OCI-LY7 (cell line): ENCODE data around the gene XKRX. TPM values are rescaled to one million over a fixed set of nuclear protein-coding genes. Genes with fewer than 3 reads are reported as not detected.

Experiments
- Bru-seq: library from RNA; stranded (reverse); fragments of 400-500 nt; gene quantifications from one replicate; lab custom pipeline; 2021; lab: Mats Ljungman, UMichigan
- BruChase-seq, 2 experiments: library from RNA; stranded (reverse); fragments of 400-500 nt; gene quantifications; one replicate each; lab custom pipeline; 2021; lab: Mats Ljungman, UMichigan
- BruUV-seq: library from RNA; stranded (reverse); fragments of 400-500 nt; replicated peaks from 2 replicates; lab custom pipeline; 2021; lab: Mats Ljungman, UMichigan
- CTCF ChIA-PET: fragments of 300-600 bp; sonication (Branson Sonifier 250); formaldehyde crosslinking; loops from one replicate; lab custom pipeline; 2022; ENCODE audit warnings: antibody characterized with exemption; ENCODE audit not compliant: unreplicated experiment; lab: Charles Lee
- POLR2A ChIA-PET: fragments of 300-600 bp; sonication (Branson Sonifier 250); formaldehyde crosslinking; loops from one replicate; lab custom pipeline; 2022; ENCODE audit warnings: antibody characterized with exemption; lab: Charles Lee
- DNase-seq: peaks from one replicate; pipeline ENCODE4 v3.0.0-alpha.2; 2015; ENCODE audit warnings: low spot score
- H2AFZ ChIP-seq: fragments of 200-600 bp; sonication (generic), shearing (Covaris generic); 2 replicates; pipeline ENCODE4 v1.6.1; 2014; ENCODE audit warnings: mild to moderate bottlenecking, antibody characterized with exemption, low read length, moderate library complexity
- H3K27ac ChIP-seq: fragments of 200-600 bp; sonication (generic); 2 replicates; pipeline ENCODE4 v1.5.1; 2014; ENCODE audit warnings: mixed run types, low read depth, mild to moderate bottlenecking, moderate library complexity, low read length, inconsistent platforms; ENCODE audit not compliant: poor library complexity, severe bottlenecking
- H3K36me3 ChIP-seq: fragments of 200-600 bp; sonication (generic); 2 replicates; pipeline ENCODE4 v1.6.1; 2014; ENCODE audit warnings: mild to moderate bottlenecking, antibody characterized with exemption, low read length, moderate library complexity, mixed read lengths; ENCODE audit not compliant: insufficient read depth
- H3K4me1 ChIP-seq: fragments of 200-600 bp; sonication (generic); 2 replicates; pipeline ENCODE4 v1.5.1; 2014; ENCODE audit warnings: mild to moderate bottlenecking, low read length; ENCODE audit not compliant: insufficient read depth, poor library complexity, severe bottlenecking
- H3K4me2 ChIP-seq: fragments of 200-600 bp; sonication (generic); 2 replicates; pipeline ENCODE4 v1.6.1; 2014; ENCODE audit warnings: mild to moderate bottlenecking, low read length
- H3K4me3 ChIP-seq: fragments of 200-600 bp; sonication (generic); 2 replicates; pipeline ENCODE4 v1.5.1; 2014; ENCODE audit warnings: mild to moderate bottlenecking, low read depth, low read length; ENCODE audit not compliant: poor library complexity, severe bottlenecking
- H3K79me2 ChIP-seq: fragments of 200-600 bp; sonication (generic); 2 replicates; pipeline ENCODE4 v1.6.1; 2016; ENCODE audit warnings: low read depth, mild to moderate bottlenecking, low read length, moderate library complexity, mixed read lengths; ENCODE audit not compliant: insufficient read depth
- H3K9me2 ChIP-seq: fragments of 200-600 bp; sonication (generic); 2 replicates; pipeline ENCODE4 v1.6.1; 2016; ENCODE audit warnings: mild to moderate bottlenecking, low read length, mixed read lengths; ENCODE audit not compliant: insufficient read depth
- H3K9me3 ChIP-seq: fragments of 200-600 bp; sonication (generic); 2 replicates; pipeline ENCODE4 v1.6.1; 2014; ENCODE audit warnings: mild to moderate bottlenecking, mixed run types, low read length, mixed read lengths
- H4K20me1 ChIP-seq: fragments of 200-600 bp; sonication (generic); 2 replicates; pipeline ENCODE4 v1.6.1; 2014; ENCODE audit warnings: mild to moderate bottlenecking, antibody characterized with exemption, low read length, moderate library complexity, mixed read lengths; ENCODE audit not compliant: insufficient read depth
- EZH2phosphoT487 ChIP-seq: fragments of 200-600 bp; sonication (generic); IDR thresholded peaks from 2 replicates; pipeline ENCODE4 v1.6.1; 2018; ENCODE audit warnings: low read depth, borderline replicate concordance, mild to moderate bottlenecking, mixed run types, antibody characterized with exemption, low read length, moderate library complexity, mixed read lengths
- intact Hi-C: fragments of 100-400 bp; cut with micrococcal nuclease; formaldehyde crosslinking; loops from one replicate; pipeline ENCODE4 v1.10.0; 2022; ENCODE audit not compliant: unreplicated experiment
- long read RNA-seq: library from polyadenylated mRNA; stranded (forward); transcript quantifications from one replicate; pipeline ENCODE4 v2.0.0, GENCODE V29; 2022
- total RNA-seq, 2 experiments: library from RNA; depleted of rRNA in 1 of 2; stranded (reverse); fragments of >200 nt in 1 of 2; shearing (Covaris generic) in 1 of 2; gene quantifications; 2 replicates each; pipeline ENCODE4 v1.2.3, GENCODE V29; 2014 to 2022
- TF ChIP-seq, protein P1 (sequence below): fragments of 200-600 bp; sonication (generic); conservative IDR thresholded peaks from 2 replicates; pipeline ENCODE4 v1.5.1; 2014; ENCODE audit warnings: mild to moderate bottlenecking, antibody characterized with exemption, low read length, moderate library complexity, mixed read lengths

The XKRX gene
- total RNA-seq (2014; rRNA removed; shearing (Covaris generic)), result 5.8 and 6.4 TPM in 2 replicates
- total RNA-seq (2022), result 8.4 and 11.8 TPM in 2 replicates
- Bru-seq, nascent RNA, result percentile 55 among the genes with signal in this experiment
- BruChase-seq, experiment 1, labeled RNA remaining after a 6-hour chase, result percentile 53 among the genes with signal in this experiment
- percentile 64 among the genes with signal in this experiment for BruChase-seq, experiment 2, labeled RNA remaining after a 2-hour chase
- long read RNA-seq, partial matches to known transcripts, result 1 of 7 reads
- long read RNA-seq, other reads (novel, unspliced or antisense), result 3 of 7 reads

DNA sequence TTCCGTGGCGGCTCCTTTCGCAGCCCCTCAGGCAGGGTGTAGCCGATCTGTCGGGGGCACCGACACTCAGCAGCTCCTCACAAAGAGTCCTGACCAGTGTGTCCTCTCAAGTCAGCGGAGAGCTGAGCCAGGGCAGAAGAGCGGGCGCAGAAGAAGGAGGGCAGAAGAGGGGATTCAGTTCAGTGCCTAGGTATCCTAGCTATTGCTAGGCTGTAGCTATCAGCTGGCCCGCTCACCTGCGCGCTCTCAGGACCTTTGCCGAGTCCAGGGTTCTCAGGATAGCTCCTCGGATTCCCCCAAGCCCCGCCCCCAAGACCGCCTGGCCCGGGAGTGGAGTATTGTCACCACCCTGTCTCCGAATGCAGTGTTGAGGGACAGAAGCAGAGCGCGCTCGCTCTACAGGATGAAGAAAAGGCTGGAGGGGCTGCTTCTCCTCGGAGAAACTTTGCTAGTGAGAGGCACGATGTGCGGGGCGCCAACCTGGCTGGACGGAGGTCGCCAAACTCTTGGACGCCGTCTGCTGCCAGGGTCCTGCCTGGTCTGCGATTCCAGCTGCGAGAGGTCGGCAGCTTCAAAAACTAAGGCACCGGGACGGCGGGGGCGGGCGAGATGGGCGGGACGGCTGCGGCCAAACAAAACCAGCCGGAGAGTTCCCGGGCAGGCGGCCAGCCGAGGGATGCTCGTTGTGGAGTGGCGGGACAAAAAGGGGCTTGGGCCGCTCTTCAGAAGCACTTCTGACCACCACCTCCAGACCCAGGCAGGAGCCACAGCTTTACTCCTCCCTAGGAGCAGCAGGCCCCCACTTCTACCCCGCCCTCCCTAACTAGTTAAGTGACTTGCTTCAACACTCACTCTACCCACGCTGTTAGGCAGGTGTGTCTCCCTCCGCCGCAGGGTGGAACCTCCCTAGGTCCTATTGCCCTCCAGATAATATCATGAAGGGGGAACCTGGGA lies at the start of gene XKRX:
Gene XKRX, minus strand, starts transcription at position 258 of the 954 bp plus-strand sequence. CDS start 613 bp downstream, outside the sequence.
- Histone ChIP-seq H3K4me2 (peak within 1 kb of the TSS; percentile 87), H3K9me3 (no peaks in the 10 kb centered on the region), H2AFZ (peak within 1 kb of the TSS; percentile 75), H3K79me2 (peaks cover 29% of the 10 kb centered on the region), H3K27ac (peak within 1 kb of the TSS; percentile 82), H3K36me3 (no peaks in the 10 kb centered on the region; the same call in 1 of the 2 replicates), H3K4me3 (peak within 1 kb of the TSS; percentile 77), H4K20me1 (no peaks in the 10 kb centered on the region), H3K4me1 (peaks cover 31% of the 10 kb centered on the region), H3K9me2 (no peaks in the 10 kb centered on the region)
- ChIA-PET POLR2A (interaction anchor here (0.6 to 3.5 kb wide), 6 partner anchors 11 to 108 kb away, joined by 3 to 15 read pairs (median 4); partner anchors contain the start of gene CSTF2), CTCF (interaction anchor here (0.7 to 0.9 kb wide), 2 partner anchors 55 to 67 kb away, joined by 3 to 7 read pairs; partner anchors contain the start of gene NOX1)
- no TSS peak for BruUV-seq
- intact Hi-C loops, result loop anchor here (10.0 kb wide), 1 partner anchor 456 kb away; the partner anchor contains the start of gene BTK
- TF ChIP-seq, protein P1, sequence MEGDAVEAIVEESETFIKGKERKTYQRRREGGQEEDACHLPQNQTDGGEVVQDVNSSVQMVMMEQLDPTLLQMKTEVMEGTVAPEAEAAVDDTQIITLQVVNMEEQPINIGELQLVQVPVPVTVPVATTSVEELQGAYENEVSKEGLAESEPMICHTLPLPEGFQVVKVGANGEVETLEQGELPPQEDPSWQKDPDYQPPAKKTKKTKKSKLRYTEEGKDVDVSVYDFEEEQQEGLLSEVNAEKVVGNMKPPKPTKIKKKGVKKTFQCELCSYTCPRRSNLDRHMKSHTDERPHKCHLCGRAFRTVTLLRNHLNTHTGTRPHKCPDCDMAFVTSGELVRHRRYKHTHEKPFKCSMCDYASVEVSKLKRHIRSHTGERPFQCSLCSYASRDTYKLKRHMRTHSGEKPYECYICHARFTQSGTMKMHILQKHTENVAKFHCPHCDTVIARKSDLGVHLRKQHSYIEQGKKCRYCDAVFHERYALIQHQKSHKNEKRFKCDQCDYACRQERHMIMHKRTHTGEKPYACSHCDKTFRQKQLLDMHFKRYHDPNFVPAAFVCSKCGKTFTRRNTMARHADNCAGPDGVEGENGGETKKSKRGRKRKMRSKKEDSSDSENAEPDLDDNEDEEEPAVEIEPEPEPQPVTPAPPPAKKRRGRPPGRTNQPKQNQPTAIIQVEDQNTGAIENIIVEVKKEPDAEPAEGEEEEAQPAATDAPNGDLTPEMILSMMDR, result no peak
- no peak for TF ChIP-seq EZH2phosphoT487
- peak; percentile 81 for DNase-seq

DNA sequence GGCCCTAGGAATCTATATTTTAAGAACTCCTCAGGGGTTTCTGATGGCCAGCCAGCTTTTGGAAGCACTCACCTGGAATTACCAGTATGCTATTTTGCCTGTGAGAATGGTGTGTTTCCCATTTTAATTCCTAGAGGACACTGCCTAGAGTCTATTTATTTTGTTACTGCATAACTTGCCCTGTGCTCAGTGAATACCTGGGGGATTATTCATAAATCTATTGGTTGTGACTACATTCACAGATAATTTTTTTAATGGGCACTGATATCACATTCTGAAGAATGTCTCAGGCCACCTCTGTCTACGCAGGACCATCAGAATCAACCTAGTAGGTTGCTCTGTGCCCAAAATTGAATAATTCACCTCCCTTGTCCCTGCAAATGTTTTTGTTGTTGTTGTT lies 47.5 kb upstream of the XKRX start:
- H3K4me2 ChIP-seq, result no peak overlapping the region
- H4K20me1 ChIP-seq, result no peaks in the 10 kb centered on the region
- intact Hi-C loops, result no loop called here
- H3K9me3 ChIP-seq, result no peaks in the 10 kb centered on the region
- no peaks in the 10 kb centered on the region for H3K79me2 ChIP-seq
- no peaks in the 10 kb centered on the region for H3K4me1 ChIP-seq
- TF ChIP-seq, protein P1, result no peak
- no peak for TF ChIP-seq EZH2phosphoT487
- H3K9me2 ChIP-seq, result no peaks in the 10 kb centered on the region
- no peak overlapping the region for H3K4me3 ChIP-seq
- no peak overlapping the region for H2AFZ ChIP-seq
- CTCF ChIA-PET, result no interaction called here
- DNase-seq, result no peak
- no TSS peak for BruUV-seq
- POLR2A ChIA-PET, result no interaction called here
- H3K27ac ChIP-seq, result no peak overlapping the region
- no peaks in the 10 kb centered on the region for H3K36me3 ChIP-seq
